WERI-Rb-1 (cell line): ENCODE data around the gene NKX1-2.

ENCODE experiments used
- DNase-seq: peaks from one replicate; pipeline ENCODE4 v3.0.0-alpha.2; 2020
- H3K27ac ChIP-seq: fragments of 250-450 bp; sonication (Bioruptor Pico); 2 replicates; pipeline ENCODE4 v1.5.1; 2020; ENCODE audit warnings: mild to moderate bottlenecking, moderate library complexity
- H3K27me3 ChIP-seq: fragments of 250-450 bp; sonication (Bioruptor Pico); 2 replicates; pipeline ENCODE4 v1.5.1; 2021; ENCODE audit warnings: mild to moderate bottlenecking, low read depth, moderate library complexity; ENCODE audit not compliant: insufficient read depth, severe bottlenecking
- H3K36me3 ChIP-seq: fragments of 250-450 bp; sonication (Bioruptor Pico); 2 replicates; pipeline ENCODE4 v1.5.1; 2020; ENCODE audit warnings: mild to moderate bottlenecking, moderate library complexity
- H3K4me3 ChIP-seq: 2 replicates; pipeline ENCODE4 v1.5.1; 2011; ENCODE audit warnings: low read depth, mild to moderate bottlenecking, control low read depth, low read length
- H3K9me3 ChIP-seq: fragments of 250-450 bp; sonication (Bioruptor Pico); 2 replicates; pipeline ENCODE4 v1.5.1; 2021; ENCODE audit warnings: mild to moderate bottlenecking, moderate library complexity; ENCODE audit not compliant: severe bottlenecking
- CTCF ChIP-seq: IDR thresholded peaks from 2 replicates; pipeline ENCODE4 v1.5.1; 2011; ENCODE audit warnings: low read depth, mild to moderate bottlenecking, control low read depth, inconsistent platforms, low read length

The NKX1-2 gene

GRCh38 chr10:124473070-124473469, 23.2 kb upstream of the NKX1-2 start:
- no peak for DNase-seq
- no peak overlapping the region for H3K27ac ChIP-seq
- H3K9me3 ChIP-seq = no peaks in the 10 kb centered on the region
- H3K27me3 ChIP-seq = no peaks in the 10 kb centered on the region
- TF ChIP-seq CTCF = no peak
- H3K4me3 ChIP-seq = no peak overlapping the region
- H3K36me3 ChIP-seq = no peaks in the 10 kb centered on the region

- H3K4me3 ChIP-seq = no peak overlapping the region
- no peak for TF ChIP-seq CTCF
- no peaks in the 10 kb centered on the region for H3K36me3 ChIP-seq
- H3K27ac ChIP-seq = no peak overlapping the region
- no peaks in the 10 kb centered on the region for H3K9me3 ChIP-seq
- DNase-seq = no peak
- H3K27me3 ChIP-seq = no peaks in the 10 kb centered on the region
Measured at GRCh38 chr10:124472071-124472470, 22.2 kb upstream of the NKX1-2 start.

GRCh38 chr10:124470544-124471434, 21.0 kb upstream of the NKX1-2 start:
- no peak for DNase-seq
- no peaks in the 10 kb centered on the region for H3K27me3 ChIP-seq
- H3K9me3 ChIP-seq = no peaks in the 10 kb centered on the region
- no peaks in the 10 kb centered on the region for H3K36me3 ChIP-seq
- TF ChIP-seq CTCF = no peak
- no peak overlapping the region for H3K4me3 ChIP-seq
- no peak overlapping the region for H3K27ac ChIP-seq

GRCh38 chr10:124469956-124470484, 20.2 kb upstream of the NKX1-2 start:
- no peak for DNase-seq
- Histone ChIP-seq H3K27me3 (no peaks in the 10 kb centered on the region), H3K4me3 (no peak overlapping the region), H3K9me3 (no peaks in the 10 kb centered on the region), H3K36me3 (no peaks in the 10 kb centered on the region), H3K27ac (no peak overlapping the region)
- no peak for TF ChIP-seq CTCF

GRCh38 chr10:124468624-124469023, 18.8 kb upstream of the NKX1-2 start:
- TF ChIP-seq CTCF = no peak
- Histone ChIP-seq H3K27ac (no peak overlapping the region), H3K4me3 (no peak overlapping the region), H3K27me3 (no peaks in the 10 kb centered on the region), H3K36me3 (no peaks in the 10 kb centered on the region), H3K9me3 (no peaks in the 10 kb centered on the region)
- DNase-seq = no peak
